Measurements from ENCODE around the gene TACR2. TPM values are rescaled to one million over a fixed set of nuclear protein-coding genes. Genes with fewer than 3 reads are reported as not detected.

Gene TACR2
- total and polyA plus RNA-seq, 2 of the 13 experiments (the other 11 are each of a cell fraction or from before 2014, with no cell fraction given): 0.04 TPM; not detected in 1

DNA sequence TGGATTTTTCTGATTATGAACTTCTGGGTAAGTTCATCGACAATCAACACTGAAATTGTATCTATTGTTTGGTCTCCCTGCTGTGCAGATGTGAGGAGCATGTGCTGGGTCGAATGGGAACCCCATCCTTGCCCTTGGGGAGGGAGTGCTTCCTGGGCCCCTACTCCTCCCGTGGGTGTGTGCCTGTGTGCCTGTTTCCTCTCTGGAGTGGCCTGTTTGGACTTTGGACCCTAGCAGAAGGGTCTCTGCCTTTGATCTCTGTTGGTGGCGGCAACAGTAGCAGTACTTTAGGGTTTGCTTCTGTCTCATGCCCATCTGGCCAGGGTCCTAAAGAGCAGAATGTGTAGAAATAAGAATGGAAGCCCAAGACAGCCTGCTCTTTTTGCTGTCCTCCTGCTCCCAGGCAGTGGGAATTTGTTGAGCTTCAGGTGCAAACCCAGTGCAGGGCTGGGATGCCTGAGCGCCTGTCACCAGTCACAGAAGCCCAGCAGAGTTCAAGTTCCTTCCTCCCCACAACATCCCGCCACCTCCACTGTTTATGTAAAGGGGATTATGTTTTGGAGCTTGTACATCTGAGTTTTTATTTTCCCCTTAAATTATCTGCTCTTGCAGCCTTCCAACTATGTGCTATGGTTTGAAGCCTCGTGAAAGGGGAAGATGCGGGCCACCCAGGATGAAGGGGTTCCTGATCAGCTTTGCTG lies 1.5 kb upstream of the TACR2 start (continued):
- TF ChIP-seq, protein P1, sequence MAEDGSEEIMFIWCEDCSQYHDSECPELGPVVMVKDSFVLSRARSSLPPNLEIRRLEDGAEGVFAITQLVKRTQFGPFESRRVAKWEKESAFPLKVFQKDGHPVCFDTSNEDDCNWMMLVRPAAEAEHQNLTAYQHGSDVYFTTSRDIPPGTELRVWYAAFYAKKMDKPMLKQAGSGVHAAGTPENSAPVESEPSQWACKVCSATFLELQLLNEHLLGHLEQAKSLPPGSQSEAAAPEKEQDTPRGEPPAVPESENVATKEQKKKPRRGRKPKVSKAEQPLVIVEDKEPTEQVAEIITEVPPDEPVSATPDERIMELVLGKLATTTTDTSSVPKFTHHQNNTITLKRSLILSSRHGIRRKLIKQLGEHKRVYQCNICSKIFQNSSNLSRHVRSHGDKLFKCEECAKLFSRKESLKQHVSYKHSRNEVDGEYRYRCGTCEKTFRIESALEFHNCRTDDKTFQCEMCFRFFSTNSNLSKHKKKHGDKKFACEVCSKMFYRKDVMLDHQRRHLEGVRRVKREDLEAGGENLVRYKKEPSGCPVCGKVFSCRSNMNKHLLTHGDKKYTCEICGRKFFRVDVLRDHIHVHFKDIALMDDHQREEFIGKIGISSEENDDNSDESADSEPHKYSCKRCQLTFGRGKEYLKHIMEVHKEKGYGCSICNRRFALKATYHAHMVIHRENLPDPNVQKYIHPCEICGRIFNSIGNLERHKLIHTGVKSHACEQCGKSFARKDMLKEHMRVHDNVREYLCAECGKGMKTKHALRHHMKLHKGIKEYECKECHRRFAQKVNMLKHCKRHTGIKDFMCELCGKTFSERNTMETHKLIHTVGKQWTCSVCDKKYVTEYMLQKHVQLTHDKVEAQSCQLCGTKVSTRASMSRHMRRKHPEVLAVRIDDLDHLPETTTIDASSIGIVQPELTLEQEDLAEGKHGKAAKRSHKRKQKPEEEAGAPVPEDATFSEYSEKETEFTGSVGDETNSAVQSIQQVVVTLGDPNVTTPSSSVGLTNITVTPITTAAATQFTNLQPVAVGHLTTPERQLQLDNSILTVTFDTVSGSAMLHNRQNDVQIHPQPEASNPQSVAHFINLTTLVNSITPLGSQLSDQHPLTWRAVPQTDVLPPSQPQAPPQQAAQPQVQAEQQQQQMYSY (CRISPR knock-in tag; IDR thresholded peaks at IDR 0.05): no peak
- TF ChIP-seq IRF2 (CRISPR knock-in tag; IDR thresholded peaks at IDR 0.05) (peak; percentile 40; the same call in 1 of the 2 replicates), TEAD3 (CRISPR knock-in tag; optimal IDR thresholded peaks at IDR 0.05; ENCODE audit: borderline replicate concordance) (peak; percentile 51), HDAC1 (CRISPR knock-in tag; IDR thresholded peaks at IDR 0.05) (0 out of 2 replicates have a peak, but pooled peaks have one; percentile 54), ZNF138 (CRISPR knock-in tag; IDR thresholded peaks at IDR 0.05; ENCODE audit: low read depth) (no peak), ZNF263 (CRISPR knock-in tag; IDR thresholded peaks at IDR 0.05) (peak; percentile 61; the same call in 1 of the 2 replicates), ARID2 (CRISPR knock-in tag; IDR thresholded peaks at IDR 0.05; ENCODE audit: borderline replicate concordance) (no peak), MYNN (CRISPR knock-in tag; IDR thresholded peaks at IDR 0.05; ENCODE audit: low read depth) (no peak), CHD4 (IDR thresholded peaks at IDR 0.05; ENCODE audit: borderline replicate concordance, low read length) (peak; percentile 79; the same call in 1 of the 2 replicates), AHR (CRISPR knock-in tag; IDR thresholded peaks at IDR 0.05) (no peak), GLI4 (CRISPR knock-in tag; IDR thresholded peaks at IDR 0.05; ENCODE audit: borderline replicate concordance) (no peak), NBN (conservative IDR thresholded peaks at IDR 0.05) (no peak), ZNF20 (CRISPR knock-in tag; IDR thresholded peaks at IDR 0.05) (no peak), BRCA1 (CRISPR knock-in tag; IDR thresholded peaks at IDR 0.05) (no peak), PRMT3 (CRISPR knock-in tag; IDR thresholded peaks at IDR 0.05; ENCODE audit: borderline replicate concordance, low read depth) (no peak)
- TF ChIP-seq, protein P2, sequence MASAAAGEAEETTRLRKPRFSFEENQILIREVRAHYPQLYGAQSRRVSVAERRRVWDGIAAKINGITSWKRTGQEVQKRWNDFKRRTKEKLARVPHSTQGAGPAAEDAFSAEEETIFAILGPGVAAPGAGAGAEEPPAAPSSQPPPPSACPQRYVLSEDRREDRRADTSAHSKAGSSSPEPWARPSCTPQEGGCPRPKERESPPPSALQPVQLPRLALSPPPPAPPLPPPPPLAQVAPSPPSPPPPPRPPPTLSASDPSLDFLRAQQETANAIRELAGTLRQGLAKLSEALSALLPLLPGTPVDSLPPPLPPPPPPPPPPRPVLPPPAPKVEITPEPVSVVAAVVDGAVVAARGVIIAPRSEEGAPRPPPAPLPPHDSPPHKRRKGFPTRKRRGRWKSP (CRISPR knock-in tag; IDR thresholded peaks at IDR 0.05): no peak
- TF ChIP-seq, protein P3, sequence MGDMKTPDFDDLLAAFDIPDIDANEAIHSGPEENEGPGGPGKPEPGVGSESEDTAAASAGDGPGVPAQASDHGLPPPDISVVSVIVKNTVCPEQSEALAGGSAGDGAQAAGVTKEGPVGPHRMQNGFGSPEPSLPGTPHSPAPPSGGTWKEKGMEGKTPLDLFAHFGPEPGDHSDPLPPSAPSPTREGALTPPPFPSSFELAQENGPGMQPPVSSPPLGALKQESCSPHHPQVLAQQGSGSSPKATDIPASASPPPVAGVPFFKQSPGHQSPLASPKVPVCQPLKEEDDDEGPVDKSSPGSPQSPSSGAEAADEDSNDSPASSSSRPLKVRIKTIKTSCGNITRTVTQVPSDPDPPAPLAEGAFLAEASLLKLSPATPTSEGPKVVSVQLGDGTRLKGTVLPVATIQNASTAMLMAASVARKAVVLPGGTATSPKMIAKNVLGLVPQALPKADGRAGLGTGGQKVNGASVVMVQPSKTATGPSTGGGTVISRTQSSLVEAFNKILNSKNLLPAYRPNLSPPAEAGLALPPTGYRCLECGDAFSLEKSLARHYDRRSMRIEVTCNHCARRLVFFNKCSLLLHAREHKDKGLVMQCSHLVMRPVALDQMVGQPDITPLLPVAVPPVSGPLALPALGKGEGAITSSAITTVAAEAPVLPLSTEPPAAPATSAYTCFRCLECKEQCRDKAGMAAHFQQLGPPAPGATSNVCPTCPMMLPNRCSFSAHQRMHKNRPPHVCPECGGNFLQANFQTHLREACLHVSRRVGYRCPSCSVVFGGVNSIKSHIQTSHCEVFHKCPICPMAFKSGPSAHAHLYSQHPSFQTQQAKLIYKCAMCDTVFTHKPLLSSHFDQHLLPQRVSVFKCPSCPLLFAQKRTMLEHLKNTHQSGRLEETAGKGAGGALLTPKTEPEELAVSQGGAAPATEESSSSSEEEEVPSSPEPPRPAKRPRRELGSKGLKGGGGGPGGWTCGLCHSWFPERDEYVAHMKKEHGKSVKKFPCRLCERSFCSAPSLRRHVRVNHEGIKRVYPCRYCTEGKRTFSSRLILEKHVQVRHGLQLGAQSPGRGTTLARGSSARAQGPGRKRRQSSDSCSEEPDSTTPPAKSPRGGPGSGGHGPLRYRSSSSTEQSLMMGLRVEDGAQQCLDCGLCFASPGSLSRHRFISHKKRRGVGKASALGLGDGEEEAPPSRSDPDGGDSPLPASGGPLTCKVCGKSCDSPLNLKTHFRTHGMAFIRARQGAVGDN (CRISPR knock-in tag; IDR thresholded peaks at IDR 0.05): peak; percentile 57
- TF ChIP-seq, protein P4, sequence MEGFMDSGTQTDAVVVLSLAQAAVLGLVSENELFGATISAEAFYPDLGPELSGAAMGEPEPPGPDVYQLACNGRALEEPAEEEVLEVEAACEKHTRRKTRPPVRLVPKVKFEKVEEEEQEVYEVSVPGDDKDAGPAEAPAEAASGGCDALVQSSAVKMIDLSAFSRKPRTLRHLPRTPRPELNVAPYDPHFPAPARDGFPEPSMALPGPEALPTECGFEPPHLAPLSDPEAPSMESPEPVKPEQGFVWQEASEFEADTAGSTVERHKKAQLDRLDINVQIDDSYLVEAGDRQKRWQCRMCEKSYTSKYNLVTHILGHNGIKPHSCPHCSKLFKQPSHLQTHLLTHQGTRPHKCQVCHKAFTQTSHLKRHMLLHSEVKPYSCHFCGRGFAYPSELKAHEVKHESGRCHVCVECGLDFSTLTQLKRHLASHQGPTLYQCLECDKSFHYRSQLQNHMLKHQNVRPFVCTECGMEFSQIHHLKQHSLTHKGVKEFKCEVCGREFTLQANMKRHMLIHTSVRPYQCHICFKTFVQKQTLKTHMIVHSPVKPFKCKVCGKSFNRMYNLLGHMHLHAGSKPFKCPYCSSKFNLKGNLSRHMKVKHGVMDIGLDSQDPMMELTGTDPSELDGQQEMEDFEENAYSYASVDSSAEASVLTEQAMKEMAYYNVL (CRISPR knock-in tag; IDR thresholded peaks at IDR 0.05; ENCODE audit: borderline replicate concordance): no peak

All from HepG2 (cell line).